SKM-1 treated with dmso at 0.1 percent for 144 hours (cell line): ENCODE results near the gene HFE.
"Not testable (repeated sequence)": the region's sequence is repeated elsewhere in the genome, so short reads cannot be mapped to it uniquely, and the experiment has no call there.

Experiments used
- DNase-seq: peaks from one replicate; lab custom pipeline; 2025; ENCODE audit not compliant: unreplicated experiment; lab: John Stamatoyannopoulos, UW

HFE gene

DNA sequence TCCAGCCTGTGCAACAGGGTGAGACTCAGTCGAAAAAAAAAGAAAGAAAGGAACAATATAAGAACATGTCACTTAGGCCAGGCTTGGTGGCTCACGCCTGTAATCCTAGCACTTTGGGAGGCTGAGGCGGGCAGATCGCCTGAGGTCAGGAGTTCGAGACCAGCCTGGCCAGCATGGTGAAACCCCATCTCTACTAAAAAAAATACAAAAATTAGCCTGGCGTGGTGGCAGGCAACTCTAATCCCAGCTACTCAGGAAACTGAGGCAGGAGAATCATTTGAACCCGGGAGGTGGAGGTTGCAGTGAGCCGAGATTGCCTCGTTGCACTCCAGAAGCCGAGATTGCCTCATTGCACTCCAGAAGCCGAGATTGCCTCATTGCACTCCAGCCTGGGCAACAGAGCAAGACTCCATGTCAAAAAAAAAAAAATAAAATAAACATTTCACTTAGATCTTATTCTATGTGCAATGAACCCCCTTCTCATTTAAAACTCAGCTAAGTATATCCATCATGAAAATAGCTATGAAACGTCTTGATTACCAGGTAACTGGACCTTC lies 28.7 kb upstream of the HFE start:
- not testable (repeated sequence) for DNase-seq

GRCh38 chr6:26059941-26060340 lies 27.3 kb upstream of the HFE start:
- DNase-seq, result no peak

DNA sequence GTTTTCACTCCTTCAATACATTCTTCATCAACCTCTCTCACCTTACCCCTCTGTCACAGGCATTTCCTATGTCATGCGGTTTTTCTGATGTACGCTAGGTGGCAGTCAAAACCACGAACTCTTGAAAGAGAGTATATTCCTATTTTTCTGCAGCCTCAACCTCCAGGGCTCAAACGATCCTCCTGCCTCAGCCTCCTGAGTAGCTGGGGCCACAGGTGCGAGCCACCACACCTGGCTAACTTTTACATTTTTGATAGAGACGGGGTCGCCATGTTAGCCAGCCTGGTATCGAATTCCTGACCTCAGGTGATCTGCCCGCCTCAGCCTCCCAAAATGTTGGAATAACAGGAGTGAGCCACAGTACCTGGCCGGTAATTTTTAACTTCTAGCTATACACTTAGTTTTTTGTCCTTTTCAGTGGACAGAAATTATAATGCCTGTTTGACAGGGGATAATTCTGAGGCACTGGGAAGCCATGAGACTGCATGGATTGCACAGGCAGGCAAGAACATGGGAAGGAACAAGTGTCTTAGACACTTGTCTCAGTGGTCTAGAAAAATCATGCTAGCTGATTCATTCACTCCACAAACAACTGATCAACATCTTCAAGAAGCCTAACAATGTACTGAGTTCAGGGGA lies 22.5 kb upstream of the HFE start:
- DNase-seq, result peak; percentile 59

GRCh38 chr6:26065952-26066380 lies 21.3 kb upstream of the HFE start:
- DNase-seq, result peak; percentile 50

- no peak for DNase-seq
These were observed 19.9 kb upstream of the HFE start for GRCh38 chr6:26067367-26067766.

DNA sequence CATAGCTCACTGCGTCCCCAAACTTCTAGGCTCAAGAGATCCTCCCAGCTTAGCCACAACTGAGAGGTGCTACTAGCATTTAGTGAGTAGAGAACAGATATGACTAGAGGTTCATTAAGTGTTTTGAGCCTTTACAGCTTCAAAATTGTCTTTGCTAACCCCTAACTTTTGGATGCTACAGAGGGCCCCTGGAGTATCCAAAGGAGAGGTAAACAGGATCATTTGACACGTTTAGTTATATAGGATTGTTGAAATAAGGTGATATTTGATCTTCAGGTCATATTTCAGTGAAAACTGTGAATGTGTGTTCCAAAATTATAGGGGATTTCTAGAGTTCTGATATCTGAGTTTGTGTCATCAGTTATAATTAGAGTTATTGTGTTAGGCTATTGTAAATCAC lies 19.2 kb upstream of the HFE start:
- DNase-seq, result no peak

DNA sequence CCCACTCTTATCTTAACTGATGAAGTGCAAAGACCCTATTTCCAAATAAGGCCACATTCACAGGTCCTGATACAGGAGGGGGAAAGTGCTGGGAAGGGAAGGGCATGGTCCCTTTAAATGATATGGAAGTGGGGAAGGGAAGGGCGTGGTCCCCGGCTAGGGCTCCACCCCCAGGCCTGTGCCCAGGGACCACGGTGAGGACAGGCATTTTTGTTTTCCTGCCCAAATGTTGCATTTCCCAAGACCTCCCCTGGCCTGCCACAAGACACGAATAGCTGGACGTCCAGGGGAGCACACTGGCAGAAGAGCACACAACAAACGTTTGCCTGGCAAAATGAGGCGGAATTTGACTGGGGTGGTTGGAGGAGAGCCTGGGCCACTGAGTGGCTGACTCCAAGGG lies 16.1 kb upstream of the HFE start:
- no peak for DNase-seq

DNA sequence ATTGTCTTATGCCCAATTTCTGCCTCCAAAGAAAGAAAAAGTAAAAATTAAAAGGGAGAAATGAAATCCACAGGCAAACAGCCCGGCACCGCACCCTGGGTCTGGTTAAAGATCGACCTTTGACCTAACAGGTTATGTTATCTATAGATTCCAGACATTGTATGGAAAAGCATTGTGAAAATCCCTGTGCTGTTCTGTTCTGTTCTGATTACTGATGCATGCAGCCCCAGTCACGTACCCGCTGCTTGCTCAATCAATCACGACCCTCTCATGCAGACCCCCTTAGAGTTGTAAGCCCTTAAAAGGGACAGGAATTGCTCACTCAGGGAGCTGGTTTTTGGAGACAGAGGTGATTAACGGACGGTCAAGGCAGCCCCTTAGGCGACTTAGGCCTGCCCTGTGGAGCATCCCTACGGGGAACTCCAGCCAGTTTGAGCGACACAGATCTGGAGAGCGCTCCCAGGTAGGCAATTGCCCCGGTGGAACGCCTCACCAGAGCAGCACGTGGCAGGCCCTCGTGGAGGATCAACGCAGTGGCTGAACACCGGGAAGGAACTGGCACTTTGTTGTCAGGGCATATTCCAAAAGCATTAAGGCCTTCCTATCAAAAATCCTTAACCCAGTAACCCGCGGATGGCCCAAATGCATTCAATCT lies 12.0 kb upstream of the HFE start:
- DNase-seq, result no peak

DNA sequence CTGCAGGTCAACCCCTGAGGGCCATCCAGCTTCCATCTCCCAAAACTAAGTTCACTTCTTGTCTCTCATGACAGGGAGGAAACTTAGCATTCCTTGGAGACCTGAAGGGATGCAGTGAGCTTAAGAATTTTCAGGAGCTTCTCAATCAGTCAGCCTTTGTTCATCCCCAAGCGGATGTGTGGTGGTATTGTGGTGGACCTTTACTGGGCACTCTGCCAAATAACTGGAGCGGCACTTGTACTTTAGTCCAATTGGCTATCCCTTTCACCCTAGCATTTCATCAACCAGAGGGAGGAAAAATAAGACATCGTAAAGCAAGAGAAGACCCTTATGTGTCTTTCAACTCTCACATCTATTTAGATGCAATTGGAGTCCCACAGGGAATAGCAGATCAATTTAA lies 9.2 kb upstream of the HFE start:
- DNase-seq, result not testable (repeated sequence)

- DNase-seq, result not testable (repeated sequence)
These were observed 6.1 kb upstream of the HFE start for GRCh38 chr6:26081096-26081495.

DNA sequence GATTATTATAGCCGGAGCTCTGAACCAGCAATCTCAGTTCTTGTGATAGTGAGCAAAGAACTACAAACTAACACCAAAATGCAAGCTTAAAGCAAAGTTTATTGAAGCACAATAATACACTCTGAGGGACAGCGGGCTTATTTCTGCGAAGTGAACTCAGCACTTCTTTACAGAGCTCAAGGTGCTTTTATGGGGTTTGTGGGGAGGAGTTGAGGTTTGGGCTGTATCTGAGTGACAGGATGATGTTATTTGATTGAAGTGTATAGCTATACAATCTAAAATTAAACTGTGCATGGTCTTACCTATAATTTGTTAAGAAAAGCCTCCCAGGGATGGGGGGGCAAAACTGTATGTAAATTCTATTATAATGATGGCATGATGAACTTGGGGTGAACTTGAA lies 1.0 kb upstream of the HFE start:
- no peak for DNase-seq

GRCh38 chr6:26088344-26088743 lies 1.1 kb downstream of the HFE start:
- DNase-seq, result no peak

DNA sequence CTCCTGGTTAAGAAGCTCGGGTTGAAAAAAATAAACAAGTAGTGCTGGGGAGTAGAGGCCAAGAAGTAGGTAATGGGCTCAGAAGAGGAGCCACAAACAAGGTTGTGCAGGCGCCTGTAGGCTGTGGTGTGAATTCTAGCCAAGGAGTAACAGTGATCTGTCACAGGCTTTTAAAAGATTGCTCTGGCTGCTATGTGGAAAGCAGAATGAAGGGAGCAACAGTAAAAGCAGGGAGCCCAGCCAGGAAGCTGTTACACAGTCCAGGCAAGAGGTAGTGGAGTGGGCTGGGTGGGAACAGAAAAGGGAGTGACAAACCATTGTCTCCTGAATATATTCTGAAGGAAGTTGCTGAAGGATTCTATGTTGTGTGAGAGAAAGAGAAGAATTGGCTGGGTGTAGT lies 2.0 kb downstream of the HFE start:
- no peak for DNase-seq

DNA sequence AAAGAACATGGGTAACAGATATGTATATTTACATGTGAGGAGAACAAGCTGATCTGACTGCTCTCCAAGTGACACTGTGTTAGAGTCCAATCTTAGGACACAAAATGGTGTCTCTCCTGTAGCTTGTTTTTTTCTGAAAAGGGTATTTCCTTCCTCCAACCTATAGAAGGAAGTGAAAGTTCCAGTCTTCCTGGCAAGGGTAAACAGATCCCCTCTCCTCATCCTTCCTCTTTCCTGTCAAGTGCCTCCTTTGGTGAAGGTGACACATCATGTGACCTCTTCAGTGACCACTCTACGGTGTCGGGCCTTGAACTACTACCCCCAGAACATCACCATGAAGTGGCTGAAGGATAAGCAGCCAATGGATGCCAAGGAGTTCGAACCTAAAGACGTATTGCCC lies 5.2 kb downstream of the HFE start:
- peak; percentile 54 for DNase-seq

DNA sequence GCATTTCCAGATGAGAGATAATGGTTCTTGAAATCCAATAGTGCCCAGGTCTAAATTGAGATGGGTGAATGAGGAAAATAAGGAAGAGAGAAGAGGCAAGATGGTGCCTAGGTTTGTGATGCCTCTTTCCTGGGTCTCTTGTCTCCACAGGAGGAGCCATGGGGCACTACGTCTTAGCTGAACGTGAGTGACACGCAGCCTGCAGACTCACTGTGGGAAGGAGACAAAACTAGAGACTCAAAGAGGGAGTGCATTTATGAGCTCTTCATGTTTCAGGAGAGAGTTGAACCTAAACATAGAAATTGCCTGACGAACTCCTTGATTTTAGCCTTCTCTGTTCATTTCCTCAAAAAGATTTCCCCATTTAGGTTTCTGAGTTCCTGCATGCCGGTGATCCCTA lies 6.8 kb downstream of the HFE start:
- DNase-seq, result peak; percentile 16

GRCh38 chr6:26097268-26097875 lies 10.1 kb downstream of the HFE start:
- DNase-seq, result peak; percentile 70

- no peak for DNase-seq
These were observed 16.0 kb downstream of the HFE start for GRCh38 chr6:26103141-26103769.

DNA sequence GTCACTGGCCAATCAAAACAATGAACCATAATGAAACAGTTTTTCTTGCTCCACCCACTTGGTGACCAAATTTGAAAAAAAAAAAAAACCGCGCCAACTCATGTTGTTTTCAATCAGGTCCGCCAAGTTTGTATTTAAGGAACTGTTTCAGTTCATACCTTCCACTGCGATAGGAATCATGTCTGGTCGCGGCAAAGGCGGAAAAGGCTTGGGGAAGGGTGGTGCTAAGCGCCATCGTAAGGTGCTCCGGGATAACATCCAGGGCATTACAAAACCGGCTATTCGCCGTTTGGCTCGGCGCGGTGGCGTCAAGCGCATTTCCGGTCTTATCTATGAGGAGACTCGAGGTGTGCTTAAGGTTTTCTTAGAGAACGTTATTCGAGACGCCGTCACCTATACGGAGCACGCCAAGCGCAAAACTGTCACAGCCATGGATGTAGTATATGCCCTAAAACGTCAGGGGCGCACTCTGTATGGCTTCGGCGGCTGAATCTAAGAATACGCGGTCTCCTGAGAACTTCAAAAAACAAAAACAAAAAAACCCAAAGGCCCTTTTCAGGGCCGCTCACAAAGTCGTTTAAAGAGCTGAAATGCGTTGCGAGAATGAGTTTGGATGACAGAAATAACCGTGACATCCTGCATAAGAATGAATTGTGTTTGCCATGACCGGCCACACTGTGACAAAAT lies 16.7 kb downstream of the HFE start:
- DNase-seq, result peak; percentile 98

- DNase-seq, result no peak
These were observed 17.4 kb downstream of the HFE start for GRCh38 chr6:26104457-26105108.

DNA sequence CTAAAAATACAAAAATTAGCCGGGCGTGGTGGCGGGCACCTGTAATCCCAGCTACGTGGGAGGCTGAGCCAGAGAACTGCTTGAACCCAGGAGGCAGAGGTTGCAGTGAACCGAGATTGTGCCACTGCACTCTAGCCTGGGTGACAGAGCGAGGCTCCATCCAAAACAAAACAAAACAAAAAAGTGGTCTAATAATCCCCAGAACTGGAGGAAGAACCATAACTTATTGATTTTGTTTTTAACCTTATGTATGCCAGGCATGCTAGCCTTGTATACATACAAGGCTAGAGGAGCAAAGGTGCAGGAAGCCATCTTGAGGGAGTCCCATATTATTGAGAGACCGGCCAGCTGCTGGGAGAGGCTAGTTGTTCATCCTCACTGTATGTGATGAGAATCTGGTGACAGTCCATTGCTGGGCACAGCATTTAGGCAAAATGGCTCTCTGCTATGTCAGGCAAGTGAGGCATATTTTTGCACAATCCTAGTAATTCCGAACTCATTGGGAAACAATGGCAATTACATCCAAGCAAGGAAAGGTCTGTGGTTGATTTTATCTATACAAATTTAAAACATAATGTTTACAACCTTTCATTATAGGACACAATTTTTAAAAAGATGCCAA lies 18.0 kb downstream of the HFE start:
- no peak for DNase-seq
